ENCODE measurements around the gene SMIM28.

DNA sequence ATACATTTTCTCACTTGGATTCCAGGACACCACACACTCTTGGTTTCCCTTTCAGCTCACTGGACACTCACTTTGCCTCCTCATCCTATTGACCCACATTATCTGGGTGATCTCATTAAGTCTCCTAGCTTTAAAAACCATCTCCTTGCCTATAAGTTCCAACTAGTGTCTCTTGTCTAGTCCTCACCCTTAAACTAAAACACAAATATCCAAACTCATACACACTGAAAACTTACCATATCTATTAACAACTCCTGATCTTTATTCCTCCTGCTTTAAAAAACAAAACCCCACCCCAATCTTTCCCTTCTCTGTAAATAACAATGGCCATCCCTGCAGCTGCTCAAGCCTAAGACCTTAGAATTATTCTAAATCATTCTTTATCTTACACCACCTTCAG lies 3.5 kb upstream of the SMIM28 start:
- TF ChIP-seq, protein P1, sequence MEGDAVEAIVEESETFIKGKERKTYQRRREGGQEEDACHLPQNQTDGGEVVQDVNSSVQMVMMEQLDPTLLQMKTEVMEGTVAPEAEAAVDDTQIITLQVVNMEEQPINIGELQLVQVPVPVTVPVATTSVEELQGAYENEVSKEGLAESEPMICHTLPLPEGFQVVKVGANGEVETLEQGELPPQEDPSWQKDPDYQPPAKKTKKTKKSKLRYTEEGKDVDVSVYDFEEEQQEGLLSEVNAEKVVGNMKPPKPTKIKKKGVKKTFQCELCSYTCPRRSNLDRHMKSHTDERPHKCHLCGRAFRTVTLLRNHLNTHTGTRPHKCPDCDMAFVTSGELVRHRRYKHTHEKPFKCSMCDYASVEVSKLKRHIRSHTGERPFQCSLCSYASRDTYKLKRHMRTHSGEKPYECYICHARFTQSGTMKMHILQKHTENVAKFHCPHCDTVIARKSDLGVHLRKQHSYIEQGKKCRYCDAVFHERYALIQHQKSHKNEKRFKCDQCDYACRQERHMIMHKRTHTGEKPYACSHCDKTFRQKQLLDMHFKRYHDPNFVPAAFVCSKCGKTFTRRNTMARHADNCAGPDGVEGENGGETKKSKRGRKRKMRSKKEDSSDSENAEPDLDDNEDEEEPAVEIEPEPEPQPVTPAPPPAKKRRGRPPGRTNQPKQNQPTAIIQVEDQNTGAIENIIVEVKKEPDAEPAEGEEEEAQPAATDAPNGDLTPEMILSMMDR (IDR thresholded peaks at IDR 0.05): no peak
- TF ChIP-seq POLR2A (IDR thresholded peaks at IDR 0.05): no peak

Measured in ovary (tissue), 3 donors.